Stimulated activated CD8-positive, alpha-beta memory T cell treated with anti-CD3 and anti-CD28 coated beads, Interleukin-7, amount 100 ng/mL, for 24 hours (primary cell): ENCODE results near the gene PRRT3.

ENCODE experiments used
- DNase-seq: peaks from one replicate; pipeline ENCODE4 v3.0.0-alpha.2; 2020; ENCODE audit warnings: low read depth

PRRT3 gene

GRCh38 chr3:9951962-9952805, at the start of gene PRRT3:
Gene PRRT3 (minus strand): TSS chr3:9952408. CDS start chr3:9950115, 2,293 bp downstream.
- DNase-seq = no peak

DNA sequence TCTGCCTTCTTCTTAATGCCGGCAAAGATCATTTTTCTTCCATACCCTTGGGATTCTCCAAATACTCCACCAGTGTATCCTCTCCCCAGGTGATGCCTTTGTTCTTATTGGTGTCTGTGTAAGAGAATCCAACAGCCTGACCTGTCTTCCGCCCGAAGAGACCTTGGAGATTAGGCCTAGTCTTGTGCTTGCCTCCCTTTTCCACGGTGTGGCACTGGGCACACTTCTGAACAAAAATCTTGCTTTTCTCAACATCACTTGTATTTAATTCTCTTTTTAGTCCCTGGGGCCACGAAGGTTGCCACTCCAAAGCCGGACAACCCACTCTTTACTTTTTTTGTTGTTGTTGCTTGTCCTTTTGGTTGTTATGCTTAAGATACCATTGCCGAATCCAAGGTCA, 48.5 kb upstream of the PRRT3 start:
- DNase-seq = no peak

GRCh38 chr3:9994086-9994844, 42.1 kb upstream of the PRRT3 start:
- DNase-seq = no peak

DNA sequence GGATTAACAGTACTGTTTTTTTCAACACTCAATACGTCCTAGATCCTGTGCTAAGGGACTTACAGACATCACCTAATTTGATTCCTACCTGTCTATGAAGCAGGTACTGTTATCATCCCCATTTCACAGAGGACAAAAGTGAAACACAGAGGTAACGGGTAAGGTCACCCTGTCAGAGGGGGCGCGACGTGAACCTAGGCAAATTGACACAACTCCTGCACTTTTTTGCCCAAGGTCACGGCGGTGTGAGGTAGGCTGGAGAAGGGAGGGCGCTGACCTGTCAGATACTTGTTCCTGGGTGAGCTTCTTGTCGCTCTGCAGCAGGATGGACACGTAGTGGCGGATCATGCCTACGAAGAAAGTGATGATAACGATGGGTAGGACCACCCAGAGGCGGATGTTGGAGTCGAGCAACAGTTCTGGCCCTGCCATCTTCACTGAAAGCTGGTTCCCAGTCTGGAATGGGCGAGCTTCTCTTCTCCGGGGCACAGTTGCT, 34.1 kb upstream of the PRRT3 start:
- DNase-seq = no peak

DNA sequence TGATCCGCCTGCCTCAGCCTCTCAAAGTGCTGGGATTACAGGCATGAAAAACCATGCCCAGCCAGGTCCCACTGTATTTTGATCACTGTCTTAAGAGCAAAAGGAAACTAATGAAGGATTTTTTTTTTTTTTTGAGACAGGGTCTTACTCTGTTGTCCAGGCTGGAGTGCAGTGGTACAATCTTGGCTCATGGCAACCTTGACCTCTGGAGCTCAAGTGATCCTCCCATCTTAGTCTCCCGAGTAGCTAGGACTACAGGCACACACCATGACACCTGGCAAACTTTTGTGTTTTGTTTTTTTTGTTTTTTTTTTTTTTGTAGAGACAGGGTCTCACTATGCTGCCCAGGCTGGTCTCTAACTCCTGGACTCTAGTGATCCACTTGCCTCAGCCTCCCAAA, 28.0 kb upstream of the PRRT3 start:
- no peak for DNase-seq

DNA sequence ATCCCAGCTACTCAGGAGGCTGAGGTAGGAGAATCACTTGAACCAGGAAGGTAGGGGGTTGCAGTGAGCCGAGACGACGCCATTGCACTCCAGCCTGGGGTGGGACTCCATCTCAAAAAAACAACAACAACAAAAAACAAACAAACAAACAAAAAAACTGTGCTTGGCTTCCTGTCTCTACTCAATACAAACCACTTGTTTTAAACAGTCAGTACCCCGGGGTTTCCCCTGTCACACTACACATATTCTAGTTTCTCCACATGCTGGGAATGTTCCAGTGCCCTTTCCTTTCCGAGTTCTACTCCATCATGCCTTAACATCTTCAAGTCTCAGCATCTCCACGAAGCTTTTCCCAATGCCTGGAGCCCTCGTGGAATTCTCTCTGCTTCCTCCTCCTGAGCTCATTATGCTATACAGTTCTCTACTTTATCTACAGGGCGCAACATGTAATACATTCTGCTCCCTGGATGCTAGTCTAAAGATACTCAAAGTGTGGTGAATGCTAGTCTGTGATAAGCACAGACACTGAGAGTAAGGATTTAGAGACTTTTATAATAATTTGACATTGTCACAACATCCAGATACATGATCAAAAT, 26.6 kb upstream of the PRRT3 start:
- DNase-seq = no peak

GRCh38 chr3:9976721-9977709, 24.8 kb upstream of the PRRT3 start:
- DNase-seq = no peak

DNA sequence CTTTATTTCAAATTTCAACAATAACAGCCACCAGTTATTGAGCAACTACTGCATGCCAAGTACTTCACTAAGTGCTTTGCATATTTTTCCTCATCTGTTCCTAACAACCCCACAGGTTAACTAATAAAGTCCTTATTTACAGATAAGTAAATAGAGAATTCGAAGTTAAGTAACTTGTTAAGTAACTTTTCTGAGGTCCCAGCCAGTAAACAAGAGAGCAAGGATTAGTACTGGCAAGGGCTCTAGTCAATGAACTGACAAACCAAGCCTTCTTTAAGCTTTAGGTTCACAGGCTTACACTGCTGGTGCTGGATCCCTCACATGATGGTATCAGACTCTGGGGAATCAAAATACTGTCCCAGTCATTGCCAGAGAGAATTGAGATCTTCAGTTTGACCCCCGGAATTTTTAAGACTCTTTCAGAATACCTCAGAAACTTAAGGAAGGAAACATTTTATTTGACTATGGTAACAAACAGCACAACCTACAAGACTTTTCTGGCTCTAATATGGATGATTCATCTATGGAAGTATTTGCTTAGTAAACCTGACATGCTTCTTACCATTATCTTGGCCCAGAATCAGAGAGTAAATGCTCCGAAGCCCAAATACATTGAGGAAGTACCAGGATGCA, 17.9 kb upstream of the PRRT3 start:
- DNase-seq = no peak

DNA sequence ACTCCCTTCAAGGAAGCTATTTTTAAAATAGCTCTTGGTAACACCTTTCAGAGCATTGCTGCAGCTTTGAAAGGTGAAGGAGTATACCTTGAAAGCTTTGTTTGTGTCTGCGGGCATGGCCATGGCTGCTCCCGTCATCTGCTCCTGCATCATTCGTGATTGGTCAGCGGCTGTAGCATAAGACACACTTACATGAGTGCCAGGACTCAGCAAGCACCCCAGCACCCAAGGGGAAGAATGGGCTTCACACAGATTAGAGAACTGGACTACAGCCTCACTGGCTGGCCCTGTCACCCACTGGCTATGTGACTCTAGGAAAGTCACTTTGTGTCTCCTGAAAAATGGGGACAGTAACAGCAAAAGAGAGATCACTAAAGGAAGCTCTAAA, 17.4 kb upstream of the PRRT3 start:
- DNase-seq = no peak

DNA sequence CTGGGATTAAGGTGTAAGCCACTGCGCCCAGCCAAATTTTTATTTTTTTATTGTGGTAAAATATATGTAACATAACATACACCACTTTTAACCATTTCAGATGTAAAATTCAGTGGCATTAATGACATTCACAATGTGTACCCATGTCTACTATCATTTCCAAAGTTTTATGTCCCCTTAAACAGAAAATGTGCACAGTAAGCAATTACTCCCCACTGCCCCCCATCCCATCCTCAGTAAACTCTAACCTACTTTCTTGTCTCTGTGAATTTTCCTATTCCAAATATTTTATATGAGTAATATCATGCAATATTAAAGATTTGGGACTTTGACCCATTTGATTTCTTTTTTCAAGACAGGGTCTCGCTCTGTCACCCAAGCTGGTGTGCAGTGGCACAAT, 14.6 kb upstream of the PRRT3 start:
- DNase-seq = no peak

DNA sequence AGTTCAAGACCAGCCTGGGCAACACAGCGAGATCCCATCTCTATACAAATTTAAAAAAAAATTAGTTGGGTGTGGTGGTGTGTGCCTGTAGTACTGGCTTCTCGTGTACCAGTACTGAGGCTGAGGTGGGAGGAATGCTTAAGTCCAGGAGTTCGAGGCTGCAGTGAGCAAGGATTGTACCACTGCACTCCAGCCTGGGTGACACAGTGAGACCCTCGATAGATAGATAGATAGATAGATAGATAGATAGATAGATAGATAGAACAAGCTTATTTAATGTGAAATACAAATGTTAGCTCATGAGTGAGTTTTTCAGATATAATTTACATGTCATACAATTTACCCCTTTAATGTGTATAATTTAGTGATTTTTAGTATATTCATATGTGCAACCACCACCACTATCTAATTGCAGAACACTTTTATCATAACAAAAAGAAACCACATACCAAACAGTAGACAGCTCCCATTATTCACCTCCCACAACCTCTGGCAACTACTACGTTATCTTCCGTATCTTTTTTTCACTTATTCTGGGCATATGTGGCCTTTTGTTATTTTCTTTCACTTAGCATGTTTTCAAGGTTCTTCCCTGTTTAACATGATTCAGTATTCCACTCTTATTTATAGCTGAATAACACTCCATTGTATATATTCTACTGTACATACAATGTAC, 13.1 kb upstream of the PRRT3 start:
- DNase-seq = no peak

- DNase-seq = no peak
These were observed 5.0 kb upstream of the PRRT3 start for GRCh38 chr3:9957214-9957613.

- DNase-seq = no peak
These were observed 3.6 kb upstream of the PRRT3 start for GRCh38 chr3:9955611-9956352.

- DNase-seq = no peak
These were observed 2.9 kb upstream of the PRRT3 start for GRCh38 chr3:9955067-9955502.

DNA sequence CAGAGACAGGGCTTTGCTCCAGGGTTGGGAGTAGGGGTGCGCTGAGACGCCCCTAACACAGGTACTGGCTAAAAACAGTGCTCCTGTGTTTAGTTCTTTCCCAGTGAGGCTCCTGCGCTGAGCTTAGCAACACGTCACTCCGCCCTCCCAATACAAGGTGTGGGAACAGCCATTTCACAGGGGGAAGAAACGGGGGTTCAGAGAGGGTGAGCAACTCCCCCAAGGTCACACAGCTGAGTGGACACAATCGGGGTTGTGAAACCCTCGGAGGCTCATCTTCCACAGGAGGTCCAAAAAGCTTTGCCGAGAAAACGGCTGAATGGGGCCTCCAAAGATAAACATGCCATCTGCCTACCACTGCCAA, 628 bp downstream of the PRRT3 start:
- DNase-seq = no peak

GRCh38 chr3:9951126-9951525, 1.1 kb downstream of the PRRT3 start:
- DNase-seq = no peak

DNA sequence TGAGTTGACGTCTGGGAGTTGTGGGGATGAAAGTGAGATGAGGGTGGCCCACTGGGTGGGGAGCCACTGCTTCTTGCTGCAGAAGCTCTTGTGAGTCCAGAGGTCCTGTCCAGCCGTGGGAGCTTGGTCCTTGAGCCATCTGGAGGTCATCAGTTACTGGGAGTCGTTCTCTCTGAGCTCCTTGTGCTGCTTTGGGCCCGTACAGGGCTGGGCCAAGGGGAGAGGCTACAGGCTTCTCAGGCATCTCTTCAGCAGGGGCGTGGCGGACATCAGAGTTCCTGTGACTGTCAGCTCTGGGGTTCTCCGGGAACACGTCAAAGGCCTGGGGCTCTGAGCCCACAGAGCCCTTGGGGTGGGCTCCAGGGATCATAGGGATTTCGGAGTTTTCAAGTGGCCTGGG, 2.6 kb downstream of the PRRT3 start:
- no peak for DNase-seq

GRCh38 chr3:9949115-9949514, 3.1 kb downstream of the PRRT3 start:
- no peak for DNase-seq

DNA sequence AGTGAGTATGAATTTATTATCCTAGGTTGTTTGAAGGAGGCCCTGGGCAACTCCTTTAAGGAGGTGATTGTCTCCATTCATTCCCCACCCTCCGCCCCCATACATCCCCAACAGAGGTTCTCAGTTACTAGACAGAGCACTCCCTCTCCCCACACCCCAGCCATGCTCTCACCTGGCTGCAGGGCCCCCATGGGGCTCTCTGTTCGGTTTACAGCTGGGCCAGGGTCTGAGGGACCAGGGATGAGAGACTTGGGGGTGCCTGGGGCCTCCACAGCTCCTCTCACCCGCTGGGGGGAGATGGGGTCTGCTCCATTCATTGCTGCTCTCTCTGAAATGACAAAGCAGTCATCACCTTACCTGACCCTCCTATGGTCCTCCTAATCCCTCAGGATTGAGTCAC, 3.6 kb downstream of the PRRT3 start:
- no peak for DNase-seq
